ENCODE results near the gene TTLL8.

The TTLL8 gene

GRCh38 chr22:50034126-50035081 is 23.7 kb downstream of the TTLL8 start:
- Histone ChIP-seq H3K4me1 (ENCODE audit: low read depth, poor library complexity, severe bottlenecking) (no peaks in the 10 kb centered on the region), H3K79me2 (ENCODE audit: insufficient read depth, low read depth) (no peaks in the 10 kb centered on the region), H3K4me3 (IDR thresholded peaks at IDR 0.05; ENCODE audit: insufficient read depth, low read depth, low read length) (no peak overlapping the region), H3K27me3 (ENCODE audit: insufficient read depth, low read depth) (peaks cover 2% of the 10 kb centered on the region; the same call in 1 of the 2 replicates), H3K27ac (no peak overlapping the region), H3K4me2 (no peak overlapping the region), H4K20me1 (ENCODE audit: insufficient read depth) (no peaks in the 10 kb centered on the region), H3K36me3 (ENCODE audit: insufficient read depth) (no peaks in the 10 kb centered on the region), H2AFZ (ENCODE audit: low read depth) (no peak overlapping the region), H3K9ac (no peak overlapping the region)
- TF ChIP-seq, protein P1, sequence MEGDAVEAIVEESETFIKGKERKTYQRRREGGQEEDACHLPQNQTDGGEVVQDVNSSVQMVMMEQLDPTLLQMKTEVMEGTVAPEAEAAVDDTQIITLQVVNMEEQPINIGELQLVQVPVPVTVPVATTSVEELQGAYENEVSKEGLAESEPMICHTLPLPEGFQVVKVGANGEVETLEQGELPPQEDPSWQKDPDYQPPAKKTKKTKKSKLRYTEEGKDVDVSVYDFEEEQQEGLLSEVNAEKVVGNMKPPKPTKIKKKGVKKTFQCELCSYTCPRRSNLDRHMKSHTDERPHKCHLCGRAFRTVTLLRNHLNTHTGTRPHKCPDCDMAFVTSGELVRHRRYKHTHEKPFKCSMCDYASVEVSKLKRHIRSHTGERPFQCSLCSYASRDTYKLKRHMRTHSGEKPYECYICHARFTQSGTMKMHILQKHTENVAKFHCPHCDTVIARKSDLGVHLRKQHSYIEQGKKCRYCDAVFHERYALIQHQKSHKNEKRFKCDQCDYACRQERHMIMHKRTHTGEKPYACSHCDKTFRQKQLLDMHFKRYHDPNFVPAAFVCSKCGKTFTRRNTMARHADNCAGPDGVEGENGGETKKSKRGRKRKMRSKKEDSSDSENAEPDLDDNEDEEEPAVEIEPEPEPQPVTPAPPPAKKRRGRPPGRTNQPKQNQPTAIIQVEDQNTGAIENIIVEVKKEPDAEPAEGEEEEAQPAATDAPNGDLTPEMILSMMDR (conservative IDR thresholded peaks at IDR 0.05; ENCODE audit: low read depth, low read length) = no peak

- Histone ChIP-seq H3K9ac (no peak overlapping the region), H3K4me2 (no peak overlapping the region), H2AFZ (ENCODE audit: low read depth) (no peak overlapping the region)
These were observed 25.0 kb downstream of the TTLL8 start for GRCh38 chr22:50032941-50033601.

DNA sequence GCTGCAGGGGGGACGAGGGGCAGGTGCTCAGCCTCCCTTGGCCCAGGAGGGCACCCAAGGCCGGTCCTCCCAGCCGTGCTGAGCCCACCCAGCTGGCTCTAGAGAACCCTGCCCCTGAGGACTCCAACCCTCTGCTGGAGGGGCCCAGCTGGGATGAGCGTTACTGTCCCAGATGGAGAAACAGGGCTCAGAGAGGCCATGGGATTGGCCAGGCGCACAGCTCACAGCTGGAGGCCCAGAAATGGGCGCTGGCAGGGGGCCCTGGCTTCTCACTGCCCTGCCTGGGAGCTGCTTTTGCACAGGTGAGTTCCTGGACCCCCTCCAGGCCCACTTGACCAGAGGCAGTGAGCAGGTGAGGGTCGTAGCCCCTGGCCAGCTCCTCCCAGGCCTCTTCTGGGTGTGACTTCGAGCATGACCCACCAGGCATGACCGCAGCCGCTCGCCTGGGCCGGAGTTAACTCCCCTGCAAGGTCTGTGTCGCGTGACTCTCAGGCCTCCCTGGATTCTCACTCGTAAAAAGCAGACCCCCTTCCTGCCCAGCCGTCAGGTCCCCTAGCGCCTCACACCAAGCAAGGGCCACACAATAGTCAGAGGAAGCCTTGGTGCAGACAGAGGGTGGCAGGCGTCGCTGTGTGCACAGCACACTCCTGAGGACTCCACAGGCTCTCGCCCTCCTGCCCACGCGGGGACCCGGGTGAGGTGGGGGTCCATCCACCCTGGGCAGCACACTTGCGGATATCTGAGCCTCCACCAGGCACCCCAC is 25.8 kb downstream of the TTLL8 start:
- Histone ChIP-seq H3K9ac (no peak overlapping the region), H3K27me3 (ENCODE audit: insufficient read depth, low read depth) (peaks cover 2% of the 10 kb centered on the region; the same call in 1 of the 2 replicates), H3K36me3 (ENCODE audit: insufficient read depth) (no peaks in the 10 kb centered on the region), H4K20me1 (ENCODE audit: insufficient read depth) (no peaks in the 10 kb centered on the region), H3K4me1 (ENCODE audit: low read depth, poor library complexity, severe bottlenecking) (no peaks in the 10 kb centered on the region), H3K4me2 (no peak overlapping the region), H3K4me3 (IDR thresholded peaks at IDR 0.05; ENCODE audit: insufficient read depth, low read depth, low read length) (no peak overlapping the region), H3K27ac (no peak overlapping the region), H2AFZ (ENCODE audit: low read depth) (no peak overlapping the region), H3K79me2 (ENCODE audit: insufficient read depth, low read depth) (no peaks in the 10 kb centered on the region)
- TF ChIP-seq, protein P1 (conservative IDR thresholded peaks at IDR 0.05; ENCODE audit: low read depth, low read length) = no peak

More at GRCh38 chr22:50032941-50033601, 25.0 kb downstream of the TTLL8 start:
- Histone ChIP-seq H3K27ac (no peak overlapping the region), H3K4me3 (IDR thresholded peaks at IDR 0.05; ENCODE audit: insufficient read depth, low read depth, low read length) (no peak overlapping the region), H3K36me3 (ENCODE audit: insufficient read depth) (no peaks in the 10 kb centered on the region), H3K4me1 (ENCODE audit: low read depth, poor library complexity, severe bottlenecking) (no peaks in the 10 kb centered on the region), H3K27me3 (ENCODE audit: insufficient read depth, low read depth) (peaks cover 2% of the 10 kb centered on the region; the same call in 1 of the 2 replicates), H4K20me1 (ENCODE audit: insufficient read depth) (no peaks in the 10 kb centered on the region), H3K79me2 (ENCODE audit: insufficient read depth, low read depth) (no peaks in the 10 kb centered on the region)
- TF ChIP-seq, protein P1 (conservative IDR thresholded peaks at IDR 0.05; ENCODE audit: low read depth, low read length) = no peak
